NB4 (cell line): ENCODE measurements around the gene ANKRD33B.

Source experiments
- MAX ChIP-seq: IDR thresholded peaks from 2 replicates; pipeline ENCODE4 v1.6.1; 2011; ENCODE audit warnings: low read depth, low read length
- MYC ChIP-seq: IDR thresholded peaks from 2 replicates; pipeline ENCODE4 v1.6.1; 2011; ENCODE audit warnings: low read depth, low read length
- POLR2A ChIP-seq: IDR thresholded peaks from 2 replicates; pipeline ENCODE4 v1.6.1; 2011; ENCODE audit warnings: mild to moderate bottlenecking; ENCODE audit not compliant: insufficient read length; ENCODE audit errors: extremely low read depth
- TF ChIP-seq, protein P1 (sequence below): IDR thresholded peaks from one replicate; pipeline ENCODE4 v1.5.1; 2012; ENCODE audit warnings: low read depth, low read length

DNA sequence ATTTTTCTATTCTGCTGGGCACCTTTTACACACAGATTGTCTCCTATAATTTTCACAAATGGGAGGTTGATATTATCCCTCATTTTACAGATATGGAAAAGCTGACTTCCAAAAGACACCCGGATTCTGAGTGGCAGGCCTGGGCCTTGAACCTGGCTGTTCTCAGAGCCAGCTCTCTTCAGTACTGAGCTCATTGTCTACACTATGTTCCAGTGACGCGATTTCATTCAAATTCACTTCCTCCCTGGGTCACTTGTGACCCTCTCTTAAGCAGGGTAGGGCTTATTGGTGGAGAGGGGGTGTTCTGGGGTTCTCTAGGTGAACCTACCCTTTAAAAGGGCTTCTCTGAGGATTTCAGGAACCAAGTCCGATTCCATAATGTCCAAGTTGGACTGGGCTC lies 70.2 kb downstream of the ANKRD33B start:
- TF ChIP-seq, protein P1, sequence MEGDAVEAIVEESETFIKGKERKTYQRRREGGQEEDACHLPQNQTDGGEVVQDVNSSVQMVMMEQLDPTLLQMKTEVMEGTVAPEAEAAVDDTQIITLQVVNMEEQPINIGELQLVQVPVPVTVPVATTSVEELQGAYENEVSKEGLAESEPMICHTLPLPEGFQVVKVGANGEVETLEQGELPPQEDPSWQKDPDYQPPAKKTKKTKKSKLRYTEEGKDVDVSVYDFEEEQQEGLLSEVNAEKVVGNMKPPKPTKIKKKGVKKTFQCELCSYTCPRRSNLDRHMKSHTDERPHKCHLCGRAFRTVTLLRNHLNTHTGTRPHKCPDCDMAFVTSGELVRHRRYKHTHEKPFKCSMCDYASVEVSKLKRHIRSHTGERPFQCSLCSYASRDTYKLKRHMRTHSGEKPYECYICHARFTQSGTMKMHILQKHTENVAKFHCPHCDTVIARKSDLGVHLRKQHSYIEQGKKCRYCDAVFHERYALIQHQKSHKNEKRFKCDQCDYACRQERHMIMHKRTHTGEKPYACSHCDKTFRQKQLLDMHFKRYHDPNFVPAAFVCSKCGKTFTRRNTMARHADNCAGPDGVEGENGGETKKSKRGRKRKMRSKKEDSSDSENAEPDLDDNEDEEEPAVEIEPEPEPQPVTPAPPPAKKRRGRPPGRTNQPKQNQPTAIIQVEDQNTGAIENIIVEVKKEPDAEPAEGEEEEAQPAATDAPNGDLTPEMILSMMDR: no peak
- TF ChIP-seq POLR2A: no peak
- TF ChIP-seq MYC: no peak
- TF ChIP-seq MAX: no peak
